Neutrophil (primary cell): ENCODE measurements around the gene CAMK2N2.

ENCODE experiments used
- H3K27ac ChIP-seq: fragments of 200-600 bp; sonication (generic); 2 replicates; pipeline ENCODE4 v1.5.1; 2016; ENCODE audit warnings: mild to moderate bottlenecking, moderate library complexity
- H3K27me3 ChIP-seq: fragments of 200-600 bp; sonication (generic); 2 replicates; pipeline ENCODE4 v1.6.0; 2016; ENCODE audit warnings: mild to moderate bottlenecking
- H3K36me3 ChIP-seq: fragments of 200-600 bp; sonication (generic); 2 replicates; pipeline ENCODE4 v1.5.1; 2017
- H3K4me1 ChIP-seq, 2 experiments: fragments of 200-600 bp in 1 of 2; sonication (generic) in 1 of 2; 1 replicate in 1 of 2; 2 replicates in 1 of 2; pipeline versions ENCODE4 v1.5.1 to v1.6.1; 2013 to 2016; ENCODE audit warnings: low read depth in 1 of 2, low read length in 1 of 2, mild to moderate bottlenecking in 1 of 2, moderate library complexity in 1 of 2; ENCODE audit not compliant: control insufficient read depth in 1 of 2, insufficient read depth in 1 of 2
- H3K4me3 ChIP-seq, 2 experiments: fragments of 200-600 bp in 1 of 2; sonication (generic) in 1 of 2; 1 replicate in 1 of 2; 2 replicates in 1 of 2; pipeline ENCODE4 v1.5.1; 2013 to 2016; ENCODE audit warnings: low read depth in 1 of 2, low read length in 1 of 2, mild to moderate bottlenecking in 1 of 2, moderate library complexity in 1 of 2
- H3K9me3 ChIP-seq: fragments of 200-600 bp; sonication (generic); 2 replicates; pipeline ENCODE4 v1.5.1; 2016
- TF ChIP-seq, protein P1 (sequence below): fragments of 200-600 bp; sonication (generic); IDR thresholded peaks from 2 replicates; pipeline ENCODE4 v1.5.1; 2016; ENCODE audit warnings: antibody characterized with exemption

CAMK2N2 gene

DNA sequence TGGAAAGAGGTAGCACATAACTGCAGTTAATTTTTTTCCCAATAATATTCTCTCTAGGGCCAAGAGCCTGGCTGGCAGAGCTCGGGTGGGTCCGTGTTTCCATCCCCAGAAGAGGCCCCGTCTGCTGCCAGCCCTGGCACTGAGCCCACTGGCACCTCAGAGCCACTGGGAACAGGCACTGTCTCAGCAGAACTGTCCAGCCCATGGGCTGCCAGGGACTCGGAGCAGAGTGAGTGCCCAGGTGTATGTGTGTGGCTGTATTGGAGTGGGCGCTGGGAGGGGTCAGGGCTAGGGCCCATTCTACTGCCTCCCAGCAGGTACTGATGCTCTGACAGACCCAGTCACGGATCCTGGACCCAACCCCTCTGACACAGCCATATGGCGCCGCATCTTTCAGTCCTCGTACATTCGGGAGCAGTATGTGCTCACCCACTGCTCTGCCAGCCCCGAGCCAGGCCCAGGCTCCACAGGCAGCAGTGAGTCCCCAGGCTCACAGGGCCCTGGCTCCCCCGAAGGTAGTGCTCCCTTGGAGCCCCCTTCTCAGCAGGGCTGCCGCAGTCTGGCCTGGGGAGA, 23.0 kb downstream of the CAMK2N2 start:
- Histone ChIP-seq H3K36me3 (peaks cover 16% of the 10 kb centered on the region), H3K27ac (no peak overlapping the region), H3K4me3 (no peak overlapping the region), H3K9me3 (no peaks in the 10 kb centered on the region), H3K27me3 (peaks cover 37% of the 10 kb centered on the region), H3K4me1 (no peaks in the 10 kb centered on the region)
- TF ChIP-seq, protein P1, sequence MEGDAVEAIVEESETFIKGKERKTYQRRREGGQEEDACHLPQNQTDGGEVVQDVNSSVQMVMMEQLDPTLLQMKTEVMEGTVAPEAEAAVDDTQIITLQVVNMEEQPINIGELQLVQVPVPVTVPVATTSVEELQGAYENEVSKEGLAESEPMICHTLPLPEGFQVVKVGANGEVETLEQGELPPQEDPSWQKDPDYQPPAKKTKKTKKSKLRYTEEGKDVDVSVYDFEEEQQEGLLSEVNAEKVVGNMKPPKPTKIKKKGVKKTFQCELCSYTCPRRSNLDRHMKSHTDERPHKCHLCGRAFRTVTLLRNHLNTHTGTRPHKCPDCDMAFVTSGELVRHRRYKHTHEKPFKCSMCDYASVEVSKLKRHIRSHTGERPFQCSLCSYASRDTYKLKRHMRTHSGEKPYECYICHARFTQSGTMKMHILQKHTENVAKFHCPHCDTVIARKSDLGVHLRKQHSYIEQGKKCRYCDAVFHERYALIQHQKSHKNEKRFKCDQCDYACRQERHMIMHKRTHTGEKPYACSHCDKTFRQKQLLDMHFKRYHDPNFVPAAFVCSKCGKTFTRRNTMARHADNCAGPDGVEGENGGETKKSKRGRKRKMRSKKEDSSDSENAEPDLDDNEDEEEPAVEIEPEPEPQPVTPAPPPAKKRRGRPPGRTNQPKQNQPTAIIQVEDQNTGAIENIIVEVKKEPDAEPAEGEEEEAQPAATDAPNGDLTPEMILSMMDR, result no peak

DNA sequence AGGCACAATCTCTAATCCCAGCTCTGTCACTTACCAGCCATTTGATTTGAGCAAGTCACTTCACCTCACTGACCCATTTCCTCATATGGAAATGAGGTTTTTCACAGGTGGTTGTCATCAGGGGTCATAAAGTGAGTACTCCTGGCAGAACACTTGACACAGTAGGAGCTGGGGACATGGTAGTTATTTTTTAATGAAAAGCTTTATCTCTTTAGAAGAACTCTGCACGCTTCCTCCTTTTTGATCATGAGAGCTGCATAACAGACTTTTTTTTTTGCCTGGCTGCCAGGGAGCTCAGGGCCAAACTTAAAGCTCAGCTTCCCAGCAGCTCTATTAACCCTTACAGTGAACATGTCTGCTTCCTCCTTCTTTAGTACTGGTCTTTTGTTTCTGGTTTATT, 23.5 kb downstream of the CAMK2N2 start:
- peaks cover 11% of the 10 kb centered on the region for H3K36me3 ChIP-seq
- H3K4me3 ChIP-seq, result no peak overlapping the region
- TF ChIP-seq, protein P1, result no peak
- H3K27me3 ChIP-seq, result peaks cover 42% of the 10 kb centered on the region
- H3K27ac ChIP-seq, result no peak overlapping the region
- no peaks in the 10 kb centered on the region for H3K9me3 ChIP-seq
- H3K4me1 ChIP-seq, result no peaks in the 10 kb centered on the region

DNA sequence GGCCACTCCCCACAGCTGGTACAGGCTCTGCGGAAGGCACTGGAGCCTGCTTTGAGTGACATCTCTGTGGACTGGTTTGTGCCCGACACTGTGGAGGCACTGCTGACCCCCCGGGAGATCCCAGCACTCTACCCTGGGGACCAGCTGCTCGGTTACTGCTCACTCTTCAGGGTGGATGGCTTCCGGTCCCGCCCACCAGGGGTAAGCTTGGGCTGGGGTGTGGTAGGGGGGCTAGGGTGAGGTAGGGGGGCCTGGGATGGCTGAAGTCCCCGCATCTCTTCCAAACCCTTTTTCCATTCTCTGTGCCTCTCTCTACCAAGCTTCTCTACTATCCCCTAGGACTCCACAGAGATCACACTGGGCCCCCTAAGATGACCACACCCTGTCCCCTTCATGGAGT, 24.1 kb downstream of the CAMK2N2 start:
- H3K4me3 ChIP-seq, result no peak overlapping the region
- H3K36me3 ChIP-seq, result peaks cover 5% of the 10 kb centered on the region
- H3K27ac ChIP-seq, result no peak overlapping the region
- TF ChIP-seq, protein P1, result no peak
- H3K9me3 ChIP-seq, result no peaks in the 10 kb centered on the region
- H3K27me3 ChIP-seq, result peaks cover 48% of the 10 kb centered on the region
- H3K4me1 ChIP-seq, result no peaks in the 10 kb centered on the region

DNA sequence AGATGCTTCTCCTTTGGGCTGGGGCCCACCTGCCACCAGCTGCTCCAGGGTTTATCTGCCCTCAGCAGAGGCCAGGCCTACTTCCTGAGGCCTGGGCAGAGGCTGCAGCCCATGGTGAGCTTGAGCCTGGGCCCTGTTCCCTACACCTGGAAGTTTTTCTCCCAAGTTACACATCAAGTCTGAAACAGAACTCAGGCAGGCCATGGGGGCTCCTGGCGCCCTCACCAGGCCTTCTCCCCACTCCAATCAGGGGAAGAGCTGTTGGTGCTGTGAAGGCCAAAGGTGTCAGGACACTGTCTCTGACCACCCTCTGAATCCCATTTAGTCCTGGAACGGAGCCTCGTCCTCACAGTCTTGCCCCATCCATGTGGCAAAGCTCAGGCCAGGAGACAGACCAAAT, 24.7 kb downstream of the CAMK2N2 start:
- H3K4me1 ChIP-seq, result no peaks in the 10 kb centered on the region
- no peaks in the 10 kb centered on the region for H3K36me3 ChIP-seq
- no peaks in the 10 kb centered on the region for H3K9me3 ChIP-seq
- no peak overlapping the region for H3K27ac ChIP-seq
- H3K4me3 ChIP-seq, result no peak overlapping the region
- TF ChIP-seq, protein P1, result no peak
- H3K27me3 ChIP-seq, result peaks cover 51% of the 10 kb centered on the region

DNA sequence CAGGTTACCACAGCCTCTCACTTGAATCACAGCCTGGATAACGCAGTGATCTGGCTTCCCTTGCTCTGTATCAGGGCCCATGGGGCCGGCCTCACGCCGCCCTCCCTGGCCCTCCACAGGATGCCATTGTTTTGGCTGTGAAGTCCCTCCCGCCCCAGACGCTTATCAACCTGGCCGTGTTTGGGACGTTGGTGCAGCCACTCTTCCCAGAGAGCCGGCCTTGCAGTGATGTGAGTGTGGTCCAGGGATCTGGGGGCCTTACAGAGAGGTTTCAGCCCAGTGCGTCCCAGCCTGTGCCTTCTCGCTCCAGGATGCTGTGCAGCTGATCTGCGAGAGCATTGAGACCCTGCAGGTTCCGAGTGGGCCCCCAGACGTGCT, 25.3 kb downstream of the CAMK2N2 start:
- no peaks in the 10 kb centered on the region for H3K9me3 ChIP-seq
- no peak overlapping the region for H3K27ac ChIP-seq
- no peaks in the 10 kb centered on the region for H3K4me1 ChIP-seq
- H3K4me3 ChIP-seq, result no peak overlapping the region
- peaks cover 51% of the 10 kb centered on the region for H3K27me3 ChIP-seq
- TF ChIP-seq, protein P1, result no peak
- H3K36me3 ChIP-seq, result no peaks in the 10 kb centered on the region
